GM12873 (cell line): ENCODE data around the gene NR6A1.

Experiments used
- TF ChIP-seq, protein P1 (sequence below): IDR thresholded peaks from 2 replicates; pipeline ENCODE4 v1.5.1; 2012; ENCODE audit warnings: low read depth, mild to moderate bottlenecking, moderate library complexity, low read length, control low read depth; ENCODE audit not compliant: insufficient read depth; ENCODE audit errors: missing control alignments

The NR6A1 gene

DNA sequence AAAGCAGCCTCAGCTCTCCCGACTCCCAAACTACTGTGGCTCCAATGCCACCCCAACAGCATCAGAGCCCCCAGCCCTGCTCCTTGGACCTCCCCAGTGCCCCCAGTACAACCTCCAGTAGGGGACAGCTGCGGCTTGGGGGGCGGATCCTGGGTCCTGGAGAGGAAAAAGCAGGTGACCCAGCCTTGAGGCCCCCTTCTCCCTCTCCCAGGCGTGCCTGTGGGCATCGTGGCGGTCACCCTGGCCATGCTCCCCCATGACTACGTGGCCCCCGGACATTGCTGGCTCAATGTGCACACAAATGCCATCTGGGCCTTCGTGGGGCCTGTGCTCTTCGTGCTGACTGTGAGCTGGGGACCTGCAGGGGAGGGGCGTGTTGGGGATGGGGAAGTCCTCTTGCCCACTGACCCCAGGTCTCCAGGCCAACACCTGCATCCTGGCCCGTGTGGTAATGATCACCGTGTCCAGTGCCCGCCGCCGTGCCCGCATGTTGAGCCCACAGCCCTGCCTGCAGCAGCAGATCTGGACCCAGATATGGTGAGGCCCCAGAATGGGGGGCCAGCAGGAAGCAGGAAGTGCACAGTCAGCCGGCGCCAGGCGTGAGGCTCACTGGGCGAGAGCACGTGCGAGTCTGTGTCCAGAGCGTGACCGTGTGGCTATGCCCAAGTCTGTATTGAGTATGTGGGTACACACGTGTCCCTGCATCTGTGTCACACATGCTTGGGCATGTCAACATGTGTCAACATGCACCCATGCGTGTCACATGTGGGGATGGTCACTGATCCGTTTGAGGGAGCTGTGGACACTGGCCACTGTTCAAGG is 301.9 kb downstream of the NR6A1 start:
- TF ChIP-seq, protein P1, sequence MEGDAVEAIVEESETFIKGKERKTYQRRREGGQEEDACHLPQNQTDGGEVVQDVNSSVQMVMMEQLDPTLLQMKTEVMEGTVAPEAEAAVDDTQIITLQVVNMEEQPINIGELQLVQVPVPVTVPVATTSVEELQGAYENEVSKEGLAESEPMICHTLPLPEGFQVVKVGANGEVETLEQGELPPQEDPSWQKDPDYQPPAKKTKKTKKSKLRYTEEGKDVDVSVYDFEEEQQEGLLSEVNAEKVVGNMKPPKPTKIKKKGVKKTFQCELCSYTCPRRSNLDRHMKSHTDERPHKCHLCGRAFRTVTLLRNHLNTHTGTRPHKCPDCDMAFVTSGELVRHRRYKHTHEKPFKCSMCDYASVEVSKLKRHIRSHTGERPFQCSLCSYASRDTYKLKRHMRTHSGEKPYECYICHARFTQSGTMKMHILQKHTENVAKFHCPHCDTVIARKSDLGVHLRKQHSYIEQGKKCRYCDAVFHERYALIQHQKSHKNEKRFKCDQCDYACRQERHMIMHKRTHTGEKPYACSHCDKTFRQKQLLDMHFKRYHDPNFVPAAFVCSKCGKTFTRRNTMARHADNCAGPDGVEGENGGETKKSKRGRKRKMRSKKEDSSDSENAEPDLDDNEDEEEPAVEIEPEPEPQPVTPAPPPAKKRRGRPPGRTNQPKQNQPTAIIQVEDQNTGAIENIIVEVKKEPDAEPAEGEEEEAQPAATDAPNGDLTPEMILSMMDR, result no peak

DNA sequence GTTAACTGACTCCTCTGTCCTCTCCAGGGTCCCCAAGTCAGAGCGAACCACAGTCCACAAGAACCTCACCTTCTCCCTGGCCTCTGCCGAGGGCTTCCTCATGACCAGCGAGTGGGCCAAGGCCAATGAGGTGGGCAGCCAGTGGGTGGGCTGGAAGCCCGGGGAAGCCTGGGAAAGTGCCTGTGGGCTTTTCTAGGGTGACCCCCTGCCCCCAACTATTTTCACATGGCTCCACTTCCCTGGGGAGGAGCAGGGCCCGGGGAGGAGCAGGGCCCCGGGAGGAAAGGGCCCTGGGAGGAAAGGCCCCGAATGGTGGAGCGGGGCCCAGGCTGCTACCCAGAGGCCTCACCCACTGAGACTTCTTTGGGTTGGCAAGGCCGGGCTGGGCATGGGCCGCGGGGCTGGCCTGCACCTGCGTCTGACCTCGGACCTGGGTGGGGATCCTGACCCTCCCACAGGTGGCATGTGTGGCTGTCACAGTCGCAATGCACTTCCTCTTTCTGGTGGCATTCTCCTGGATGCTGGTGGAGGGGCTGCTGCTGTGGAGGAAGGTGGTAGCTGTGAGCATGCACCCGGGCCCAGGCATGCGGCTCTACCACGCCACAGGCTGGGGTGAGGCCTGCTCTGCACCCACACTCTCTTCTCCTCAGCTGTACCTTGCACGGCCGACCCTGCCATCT is 302.9 kb downstream of the NR6A1 start:
- TF ChIP-seq, protein P1, result no peak

DNA sequence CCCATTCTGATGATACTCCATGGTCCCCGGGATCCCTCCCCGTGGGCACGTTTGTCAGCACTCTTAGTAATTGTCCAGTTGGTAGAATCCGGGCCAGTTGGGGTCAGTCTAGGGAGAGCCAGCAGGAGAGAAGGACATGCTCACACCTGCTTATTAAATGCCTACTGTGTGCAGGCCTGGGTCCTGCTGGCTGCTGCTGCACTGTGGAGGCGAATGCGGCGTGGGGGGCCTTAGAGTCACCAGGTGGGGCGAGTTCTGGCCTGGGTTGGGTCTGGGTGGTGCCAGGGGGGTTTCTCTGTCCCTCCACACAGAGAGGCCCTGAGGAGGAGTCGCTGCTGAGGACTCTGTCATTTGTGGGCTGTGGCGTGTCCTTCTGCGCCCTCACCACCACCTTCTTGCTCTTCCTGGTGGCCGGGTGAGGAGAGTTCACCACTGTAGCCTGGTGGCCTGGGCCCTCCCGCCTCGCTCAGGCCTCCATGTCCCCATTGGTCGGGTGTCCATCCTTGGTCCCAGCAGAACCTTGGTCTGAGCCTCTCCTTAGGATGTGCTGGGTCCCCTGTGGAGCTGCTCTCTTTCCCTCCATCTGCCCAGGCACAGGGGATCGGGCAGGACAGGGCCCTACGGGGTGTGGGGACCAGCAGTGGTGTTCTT is 303.6 kb downstream of the NR6A1 start:
- TF ChIP-seq, protein P1, result no peak
